Neural crest cell (in vitro differentiated cells): ENCODE measurements around the gene PIWIL4. TPM values are rescaled to one million over a fixed set of nuclear protein-coding genes. Genes with fewer than 3 reads are reported as not detected.

Experiments used
- DNase-seq: peaks from one replicate; pipeline ENCODE4 v3.0.0; 2021; ENCODE audit warnings: low read depth, mixed read lengths, low spot score
- H3K27ac Mint-ChIP-seq: one replicate; pipeline ENCODE4 v1.8.0; 2021; ENCODE audit warnings: mild to moderate bottlenecking, mixed read lengths; ENCODE audit not compliant: unreplicated experiment
- H3K27me3 Mint-ChIP-seq: 2 replicates; pipeline ENCODE4 v1.8.0; 2021; ENCODE audit warnings: low read depth, mild to moderate bottlenecking, mixed read lengths
- H3K36me3 Mint-ChIP-seq: 2 replicates; pipeline ENCODE4 v1.8.0; 2021; ENCODE audit warnings: low read depth, mild to moderate bottlenecking, mixed read lengths
- H3K4me1 Mint-ChIP-seq: 2 replicates; pipeline ENCODE4 v1.8.0; 2021; ENCODE audit warnings: mixed read lengths
- H3K4me3 Mint-ChIP-seq: one replicate; pipeline ENCODE4 v1.8.0; 2021; ENCODE audit warnings: mild to moderate bottlenecking, mixed read lengths
- H3K9me3 Mint-ChIP-seq: 2 replicates; pipeline ENCODE4 v1.8.0; 2021; ENCODE audit warnings: mixed read lengths
- total RNA-seq: library from RNA; stranded (reverse); gene quantifications from 2 replicates; pipeline ENCODE4 v1.2.1, GENCODE V29; 2021
- TF ChIP-seq, protein P1 (sequence below): fragments of 200-600 bp; sonication (generic); conservative IDR thresholded peaks from 2 replicates; pipeline ENCODE4 v1.5.0; 2021; ENCODE audit warnings: antibody characterized with exemption, mild to moderate bottlenecking

The PIWIL4 gene
- total RNA-seq, 1 donor from 2014 or later: 0.72 TPM

DNA sequence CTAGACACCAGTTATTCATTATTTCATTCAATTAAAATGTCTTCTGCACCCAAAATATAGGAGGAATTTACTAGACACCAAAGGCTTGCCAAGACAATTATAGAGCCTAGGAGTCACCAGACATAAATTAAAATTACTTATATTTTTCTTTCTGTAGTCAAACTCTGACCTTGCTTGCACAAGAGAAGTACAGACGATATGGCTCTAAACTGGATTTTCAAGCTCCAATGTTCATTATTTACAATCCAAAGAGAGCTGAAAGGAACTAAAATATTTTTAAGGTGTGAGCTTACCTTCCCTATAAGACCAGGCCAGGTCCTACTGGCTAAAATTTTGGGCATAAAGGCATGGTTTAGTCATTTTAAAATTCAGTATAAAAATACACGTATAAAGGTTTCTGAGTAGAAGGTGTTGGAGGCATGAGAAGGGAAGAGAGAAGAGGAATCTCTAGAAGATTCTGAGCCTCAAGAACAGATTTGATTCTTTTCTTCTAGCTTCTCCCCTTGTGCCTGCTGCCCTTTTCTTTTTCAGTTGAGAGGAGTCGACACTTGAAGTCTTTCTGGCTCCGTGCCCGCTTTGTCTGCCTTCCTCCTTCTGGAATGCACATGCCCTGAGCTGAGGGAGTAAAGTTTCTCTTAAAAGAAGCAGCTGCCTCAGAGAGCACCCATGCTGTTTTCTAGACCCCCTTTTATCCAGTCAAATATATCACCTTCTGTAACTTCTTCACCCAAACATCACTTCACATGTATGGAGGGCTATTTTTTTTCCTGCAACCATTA lies 41.4 kb upstream of the PIWIL4 start:
- H3K4me3 Mint-ChIP-seq: no peak overlapping the region
- peaks cover 8% of the 10 kb centered on the region for H3K27me3 Mint-ChIP-seq
- TF ChIP-seq, protein P1, sequence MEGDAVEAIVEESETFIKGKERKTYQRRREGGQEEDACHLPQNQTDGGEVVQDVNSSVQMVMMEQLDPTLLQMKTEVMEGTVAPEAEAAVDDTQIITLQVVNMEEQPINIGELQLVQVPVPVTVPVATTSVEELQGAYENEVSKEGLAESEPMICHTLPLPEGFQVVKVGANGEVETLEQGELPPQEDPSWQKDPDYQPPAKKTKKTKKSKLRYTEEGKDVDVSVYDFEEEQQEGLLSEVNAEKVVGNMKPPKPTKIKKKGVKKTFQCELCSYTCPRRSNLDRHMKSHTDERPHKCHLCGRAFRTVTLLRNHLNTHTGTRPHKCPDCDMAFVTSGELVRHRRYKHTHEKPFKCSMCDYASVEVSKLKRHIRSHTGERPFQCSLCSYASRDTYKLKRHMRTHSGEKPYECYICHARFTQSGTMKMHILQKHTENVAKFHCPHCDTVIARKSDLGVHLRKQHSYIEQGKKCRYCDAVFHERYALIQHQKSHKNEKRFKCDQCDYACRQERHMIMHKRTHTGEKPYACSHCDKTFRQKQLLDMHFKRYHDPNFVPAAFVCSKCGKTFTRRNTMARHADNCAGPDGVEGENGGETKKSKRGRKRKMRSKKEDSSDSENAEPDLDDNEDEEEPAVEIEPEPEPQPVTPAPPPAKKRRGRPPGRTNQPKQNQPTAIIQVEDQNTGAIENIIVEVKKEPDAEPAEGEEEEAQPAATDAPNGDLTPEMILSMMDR: no peak
- no peaks in the 10 kb centered on the region for H3K9me3 Mint-ChIP-seq
- H3K4me1 Mint-ChIP-seq: no peaks in the 10 kb centered on the region
- DNase-seq: no peak
- H3K36me3 Mint-ChIP-seq: no peaks in the 10 kb centered on the region
- no peak overlapping the region for H3K27ac Mint-ChIP-seq

DNA sequence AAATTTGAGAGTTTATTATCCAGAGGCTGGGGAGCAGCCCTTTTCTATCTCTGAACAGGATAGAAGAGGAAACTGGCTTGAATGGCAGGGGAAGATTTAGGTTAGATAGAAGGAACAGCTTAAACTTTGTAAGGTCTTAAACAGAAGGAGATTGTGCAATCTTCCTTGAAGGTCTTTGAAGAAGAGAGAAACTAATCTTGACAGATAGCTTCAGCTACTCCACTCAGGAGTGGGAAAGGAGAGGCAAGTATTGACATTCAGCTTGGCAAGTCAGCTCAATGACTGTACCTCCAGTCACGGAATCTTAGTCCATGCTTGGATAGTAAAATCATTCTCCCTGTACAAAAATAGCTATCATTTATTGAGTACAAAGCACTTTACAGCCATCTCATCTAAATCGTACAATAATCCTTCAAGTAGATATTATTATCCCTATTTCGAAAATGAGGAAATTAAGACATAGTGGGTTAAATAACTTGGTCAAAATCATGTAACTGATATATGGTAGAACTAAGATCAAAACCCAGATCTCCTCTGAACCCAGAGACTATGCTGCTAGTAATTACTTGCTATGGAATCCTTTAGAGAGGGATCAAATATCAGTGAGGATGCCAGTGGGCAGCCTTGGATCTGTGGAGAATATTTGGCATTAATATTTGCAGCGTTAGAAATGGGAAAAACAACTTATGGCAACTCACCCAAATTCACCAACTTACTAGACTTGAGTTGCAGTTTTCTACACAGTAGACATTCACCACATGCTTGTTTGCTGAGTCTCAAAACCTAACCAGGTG lies 40.3 kb upstream of the PIWIL4 start:
- Mint-ChIP-seq H3K4me1 (no peaks in the 10 kb centered on the region), H3K27me3 (peaks cover 8% of the 10 kb centered on the region), H3K36me3 (no peaks in the 10 kb centered on the region), H3K27ac (no peak overlapping the region), H3K9me3 (peaks cover 2% of the 10 kb centered on the region), H3K4me3 (no peak overlapping the region)
- TF ChIP-seq, protein P1: no peak
- DNase-seq: no peak

DNA sequence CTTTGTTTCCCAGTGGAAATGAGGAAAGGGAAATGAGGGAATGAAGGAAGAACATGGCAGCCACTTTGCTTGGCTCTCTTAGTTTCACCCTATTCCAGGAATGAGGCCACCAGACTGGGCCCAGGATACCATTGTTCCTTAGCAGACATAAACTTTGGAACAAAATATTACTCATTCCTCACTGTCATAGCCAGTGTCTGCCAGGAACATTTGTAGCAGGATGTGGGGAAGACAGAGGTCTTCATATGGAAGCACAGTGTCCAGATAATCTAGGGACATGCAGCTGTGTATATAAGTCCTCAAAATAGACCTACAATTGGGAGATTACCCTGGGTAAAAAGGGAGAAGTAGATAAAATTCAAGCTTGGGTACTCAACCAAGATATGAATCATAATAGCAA lies 38.6 kb upstream of the PIWIL4 start:
- Mint-ChIP-seq H3K27ac (no peak overlapping the region), H3K36me3 (no peaks in the 10 kb centered on the region)
- TF ChIP-seq, protein P1: no peak

DNA sequence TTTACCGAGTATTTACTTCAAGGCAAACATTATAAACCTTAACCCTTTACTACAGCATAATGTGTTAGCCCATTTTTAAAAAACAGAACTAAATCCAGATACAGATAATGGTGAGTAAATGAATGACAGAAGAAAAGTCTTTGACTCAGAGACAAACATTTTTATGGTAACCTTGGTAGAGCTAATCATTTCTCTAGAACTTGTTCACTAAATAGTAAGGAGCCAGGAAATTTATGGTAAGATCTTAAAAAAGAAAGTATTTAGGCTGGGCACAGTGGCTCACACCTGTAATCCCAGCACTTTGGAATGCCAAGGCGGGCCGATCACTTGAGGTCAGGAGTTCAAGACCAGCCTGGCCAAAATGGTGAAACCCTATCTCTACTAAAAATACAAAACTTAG lies 35.0 kb upstream of the PIWIL4 start:
- TF ChIP-seq, protein P1: no peak
- Mint-ChIP-seq H3K27ac (no peak overlapping the region), H3K9me3 (peaks cover 2% of the 10 kb centered on the region), H3K36me3 (no peaks in the 10 kb centered on the region), H3K4me1 (no peaks in the 10 kb centered on the region), H3K4me3 (no peak overlapping the region), H3K27me3 (peaks cover 4% of the 10 kb centered on the region)
- no peak for DNase-seq

More for the DNA sequence above, 38.6 kb upstream of the PIWIL4 start:
- no peak for DNase-seq
- Mint-ChIP-seq H3K4me1 (no peaks in the 10 kb centered on the region), H3K9me3 (peaks cover 2% of the 10 kb centered on the region), H3K27me3 (peaks cover 8% of the 10 kb centered on the region), H3K4me3 (no peak overlapping the region)

DNA sequence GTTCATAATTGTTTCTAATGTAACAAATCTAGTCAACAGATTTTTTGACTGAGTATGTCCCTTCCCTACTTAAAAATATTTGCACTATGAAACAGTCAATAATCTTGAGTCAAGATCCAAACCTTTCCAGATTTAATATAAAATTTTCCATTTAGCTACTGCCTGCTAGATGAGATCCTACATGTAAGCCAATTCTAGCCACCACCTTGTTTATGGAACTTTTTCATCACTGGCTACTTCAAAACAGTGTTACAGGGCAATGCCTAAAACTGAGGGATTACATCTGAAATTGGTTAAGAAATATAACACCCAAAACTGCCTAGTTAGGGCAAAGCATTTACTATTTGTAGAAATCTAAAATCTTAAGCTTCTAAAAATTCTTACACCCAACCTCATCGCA lies 34.0 kb upstream of the PIWIL4 start:
- Mint-ChIP-seq H3K4me3 (no peak overlapping the region), H3K36me3 (no peaks in the 10 kb centered on the region), H3K27me3 (peaks cover 4% of the 10 kb centered on the region), H3K27ac (no peak overlapping the region), H3K4me1 (no peaks in the 10 kb centered on the region), H3K9me3 (peaks cover 2% of the 10 kb centered on the region)
- TF ChIP-seq, protein P1: no peak
- DNase-seq: no peak
